ENCODE data around the gene ZNF773. TPM values are rescaled to one million over a fixed set of nuclear protein-coding genes. Genes with fewer than 3 reads are reported as not detected.
"Not testable (repeated sequence)": the region's sequence is repeated elsewhere in the genome, so short reads cannot be mapped to it uniquely, and the experiment has no call there.

The ZNF773 gene
- total RNA-seq, 4 donors from 2014 or later, result 1.9 to 14.5 (median 5.8) TPM

DNA sequence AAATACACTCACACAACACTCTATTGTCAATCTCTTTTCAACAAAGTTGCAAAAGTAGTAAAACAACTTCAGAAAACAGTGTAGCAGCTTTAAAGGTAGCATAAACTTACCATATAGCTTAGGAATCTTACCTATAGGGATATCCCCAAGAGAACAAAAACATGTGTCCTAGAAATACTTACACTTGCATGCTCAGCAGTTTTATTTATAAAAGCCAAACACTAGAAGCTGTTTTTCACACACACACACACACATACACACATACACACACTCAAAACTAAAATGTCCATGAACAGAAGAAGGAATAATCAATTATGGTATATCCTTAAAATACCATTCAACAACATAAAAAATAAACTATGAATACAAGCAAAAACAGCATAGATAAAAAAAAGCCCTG is 11.7 kb downstream of the ZNF773 start:
- Histone ChIP-seq H3K27ac (no peak overlapping the region), H3K27me3 (no peaks in the 10 kb centered on the region), H3K4me1 (no peaks in the 10 kb centered on the region), H3K36me3 (peaks cover 6 to 72% (median 9%) of the 10 kb centered on the region in 3 donors), H3K9me3 (peaks cover 0 to 96% (median 63%) of the 10 kb centered on the region in 3 donors), H3K4me3 (no peak overlapping the region)
- DNase-seq, result no peak
- intact Hi-C loops (cut with DNase I), result no loop called here
- TF ChIP-seq, protein P1, sequence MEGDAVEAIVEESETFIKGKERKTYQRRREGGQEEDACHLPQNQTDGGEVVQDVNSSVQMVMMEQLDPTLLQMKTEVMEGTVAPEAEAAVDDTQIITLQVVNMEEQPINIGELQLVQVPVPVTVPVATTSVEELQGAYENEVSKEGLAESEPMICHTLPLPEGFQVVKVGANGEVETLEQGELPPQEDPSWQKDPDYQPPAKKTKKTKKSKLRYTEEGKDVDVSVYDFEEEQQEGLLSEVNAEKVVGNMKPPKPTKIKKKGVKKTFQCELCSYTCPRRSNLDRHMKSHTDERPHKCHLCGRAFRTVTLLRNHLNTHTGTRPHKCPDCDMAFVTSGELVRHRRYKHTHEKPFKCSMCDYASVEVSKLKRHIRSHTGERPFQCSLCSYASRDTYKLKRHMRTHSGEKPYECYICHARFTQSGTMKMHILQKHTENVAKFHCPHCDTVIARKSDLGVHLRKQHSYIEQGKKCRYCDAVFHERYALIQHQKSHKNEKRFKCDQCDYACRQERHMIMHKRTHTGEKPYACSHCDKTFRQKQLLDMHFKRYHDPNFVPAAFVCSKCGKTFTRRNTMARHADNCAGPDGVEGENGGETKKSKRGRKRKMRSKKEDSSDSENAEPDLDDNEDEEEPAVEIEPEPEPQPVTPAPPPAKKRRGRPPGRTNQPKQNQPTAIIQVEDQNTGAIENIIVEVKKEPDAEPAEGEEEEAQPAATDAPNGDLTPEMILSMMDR (IDR thresholded peaks at IDR 0.05), result no peak
- no peak for TF ChIP-seq POLR2A (IDR thresholded peaks at IDR 0.05)

DNA sequence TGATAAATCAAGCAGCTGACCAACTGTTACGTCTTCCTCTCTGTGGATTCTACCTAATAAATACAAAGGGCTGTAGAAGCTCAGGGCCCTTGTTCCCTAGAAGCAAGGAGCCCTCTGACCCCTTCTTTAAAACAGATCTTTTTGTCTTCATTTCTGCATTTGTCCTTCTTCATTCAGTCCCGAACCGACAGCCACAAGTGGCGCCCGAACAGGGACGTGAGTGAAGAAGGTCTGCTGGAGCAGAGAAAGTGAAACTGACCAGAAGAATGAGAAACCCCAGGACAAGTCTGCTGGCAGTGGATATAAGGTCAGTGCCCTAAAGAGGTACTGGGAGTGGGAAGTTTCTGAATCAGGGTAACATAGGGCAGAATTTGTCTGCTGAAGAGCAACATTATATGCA is 13.1 kb downstream of the ZNF773 start:
- intact Hi-C loops (cut with DNase I), result no loop called here
- Histone ChIP-seq H3K36me3 (peaks cover 0 to 71% (median 0%) of the 10 kb centered on the region in 3 donors), H3K9me3 (peaks cover 0 to 91% (median 57%) of the 10 kb centered on the region in 3 donors), H3K4me1 (no peaks in the 10 kb centered on the region), H3K27ac (no peak overlapping the region), H3K4me3 (no peak overlapping the region), H3K27me3 (no peaks in the 10 kb centered on the region)
- DNase-seq, result no peak
- 89 to 93% methylated on average over 3 of the region's 6 CpGs for WGBS, 2 donors
- TF ChIP-seq, protein P1 (IDR thresholded peaks at IDR 0.05), result no peak
- TF ChIP-seq POLR2A (IDR thresholded peaks at IDR 0.05), result no peak

DNA sequence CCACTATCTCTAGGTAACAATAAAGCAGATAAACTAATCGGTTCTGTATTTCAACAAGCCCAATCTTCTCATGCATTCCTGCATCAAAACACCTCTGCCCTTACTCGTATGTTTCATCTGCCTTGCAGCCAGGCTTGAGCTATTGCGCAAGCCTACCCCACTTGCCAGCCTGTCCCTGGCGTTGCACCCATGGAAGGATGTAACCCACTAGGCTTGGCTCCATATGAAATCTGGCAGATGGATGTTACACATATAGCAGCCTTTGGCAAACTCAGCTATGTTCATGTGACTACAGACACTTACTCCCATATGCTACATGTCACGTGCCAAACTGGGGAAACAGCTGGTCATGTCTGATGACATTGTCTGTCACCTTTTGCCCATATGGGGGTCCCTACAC is 15.5 kb downstream of the ZNF773 start:
- H3K27ac ChIP-seq, result no peak overlapping the region
- 76 to 90% methylated on average over 4 of the region's 5 CpGs for WGBS, 2 donors
- H3K4me3 ChIP-seq, result no peak overlapping the region
- intact Hi-C loops (cut with DNase I), result no loop called here
- H3K4me1 ChIP-seq, result no peaks in the 10 kb centered on the region
- no peak for DNase-seq
- H3K36me3 ChIP-seq, result peaks cover 0 to 53% (median 0%) of the 10 kb centered on the region in 3 donors
- peaks cover 0 to 83% (median 46%) of the 10 kb centered on the region in 3 donors for H3K9me3 ChIP-seq
- TF ChIP-seq, protein P1 (IDR thresholded peaks at IDR 0.05), result no peak
- no peak for TF ChIP-seq POLR2A (IDR thresholded peaks at IDR 0.05)
- H3K27me3 ChIP-seq, result no peaks in the 10 kb centered on the region

DNA sequence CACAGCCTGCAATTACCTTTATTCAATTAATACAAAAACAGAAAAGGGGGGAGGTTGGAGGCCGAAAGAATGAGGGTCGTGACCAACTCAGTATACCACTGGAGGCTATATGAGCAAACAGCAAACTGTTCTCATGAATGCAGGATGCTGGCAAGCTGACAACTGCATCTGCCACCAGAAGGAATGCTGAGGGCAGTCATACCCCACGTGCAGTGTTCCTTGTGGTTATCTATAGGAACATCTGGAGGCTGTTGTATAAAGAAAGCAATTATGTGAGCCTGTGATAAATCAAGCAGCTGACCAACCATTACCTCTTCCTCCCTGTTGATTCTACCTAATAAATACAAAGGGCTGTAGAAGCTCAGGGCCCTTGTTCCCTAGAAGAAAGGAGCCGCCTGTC is 18.3 kb downstream of the ZNF773 start:
- H3K27me3 ChIP-seq; H3K4me3 ChIP-seq; intact Hi-C loops (cut with DNase I); DNase-seq; H3K27ac ChIP-seq; H3K4me1 ChIP-seq: not testable (repeated sequence)
- H3K9me3 ChIP-seq, result peaks cover 0 to 55% (median 33%) of the 10 kb centered on the region in 3 donors
- 85 to 87% methylated on average over 4 of the region's 4 CpGs for WGBS, 2 donors
- H3K36me3 ChIP-seq, result peaks cover 0 to 48% (median 0%) of the 10 kb centered on the region in 3 donors

DNA sequence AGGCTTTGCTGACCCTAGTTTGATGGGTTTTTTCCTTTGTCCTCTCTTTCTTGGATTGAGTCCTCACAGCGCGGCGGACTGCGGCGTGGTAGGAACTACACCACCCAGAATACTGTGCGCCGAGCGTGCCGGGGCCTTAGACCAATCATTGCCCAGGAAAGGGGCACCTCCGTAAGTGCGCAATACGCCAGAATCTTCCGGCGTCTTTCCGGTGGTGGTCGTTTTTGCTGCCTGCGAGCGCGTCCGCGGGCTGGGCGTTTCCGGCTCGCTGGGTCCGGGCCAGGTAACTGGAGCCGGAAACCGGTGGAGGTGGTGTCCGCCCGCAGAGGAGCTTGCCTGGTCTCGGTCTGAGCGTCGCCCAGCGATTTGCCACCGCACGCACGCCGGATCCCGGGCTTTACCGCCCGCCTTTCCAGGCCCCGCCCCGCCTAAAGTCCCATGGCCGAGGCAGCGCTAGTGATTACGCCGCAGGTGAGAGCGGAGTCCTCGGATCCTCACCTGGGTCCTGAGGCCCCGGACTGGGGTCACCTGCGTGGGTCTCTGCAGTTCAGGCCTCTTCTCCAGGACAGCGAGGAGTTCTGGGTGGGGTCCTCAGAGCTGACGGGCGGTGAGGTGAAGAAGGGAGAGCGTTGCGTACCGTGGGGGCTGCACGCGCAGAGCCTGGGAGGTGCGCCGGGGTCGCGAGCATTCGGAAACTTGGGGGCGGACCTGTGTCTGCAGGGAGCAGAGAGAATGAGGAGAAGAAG is 27.6 kb downstream of the ZNF773 start, which contains the start of gene ZNF549:
Gene ZNF549 (plus strand): TSS at position 221 of the 746 bp plus-strand sequence. CDS start 218 bp downstream, at position 439.
- peak within 1 kb of the TSS; percentile 60 to 92 (median 82) for H3K4me3 ChIP-seq
- intact Hi-C loops (cut with DNase I), result no loop called here
- H3K9me3 ChIP-seq, result peaks cover 0 to 33% (median 0%) of the 10 kb centered on the region in 3 donors
- peak; percentile 42 for DNase-seq
- H3K36me3 ChIP-seq, result peaks cover 0 to 21% (median 5%) of the 10 kb centered on the region in 3 donors
- H3K4me1 ChIP-seq, result peaks cover 0 to 17% (median 6%) of the 10 kb centered on the region in 3 donors
- no peaks in the 10 kb centered on the region for H3K27me3 ChIP-seq
- peak within 1 kb of the TSS; percentile 81 to 87 (median 86) for H3K27ac ChIP-seq
- 11 to 13% methylated on average over 14 to 27 of the region's 64 CpGs for WGBS, 2 donors
- TF ChIP-seq, protein P1 (IDR thresholded peaks at IDR 0.05), result peak in 2 of 6 experiments; percentile 15 to 25
- TF ChIP-seq POLR2A (IDR thresholded peaks at IDR 0.05), result no peak
